HFF-Myc (cell line): Measurements from ENCODE around the gene TEAD1.

ENCODE experiments used
- DNase-seq: peaks from one replicate; pipeline ENCODE4 v3.0.0-alpha.2; 2011; ENCODE audit warnings: low read depth; ENCODE audit errors: extremely low read depth
- H3K4me3 ChIP-seq: replicated peaks from 2 replicates; pipeline ENCODE4 v1.5.1; 2011; ENCODE audit warnings: low read depth, mild to moderate bottlenecking, control low read depth, low read length
- CTCF ChIP-seq: IDR thresholded peaks from 2 replicates; pipeline ENCODE4 v1.5.1; 2012; ENCODE audit warnings: mild to moderate bottlenecking, low read depth, low read length, control low read depth; ENCODE audit errors: missing control alignments

The TEAD1 gene

GRCh38 chr11:12815931-12816494 lies 141.8 kb downstream of the TEAD1 start:
- DNase-seq: no peak
- no peak for TF ChIP-seq CTCF
- no peak overlapping the region for H3K4me3 ChIP-seq

GRCh38 chr11:12817681-12818332 lies 143.6 kb downstream of the TEAD1 start:
- no peak for TF ChIP-seq CTCF
- no peak overlapping the region for H3K4me3 ChIP-seq
- no peak for DNase-seq

- DNase-seq: no peak
- no peak for TF ChIP-seq CTCF
- no peak overlapping the region for H3K4me3 ChIP-seq
Observed at GRCh38 chr11:12818333-12819015, 144.3 kb downstream of the TEAD1 start.

GRCh38 chr11:12822392-12823022 lies 148.3 kb downstream of the TEAD1 start:
- TF ChIP-seq CTCF: no peak
- DNase-seq: no peak
- H3K4me3 ChIP-seq: no peak overlapping the region

GRCh38 chr11:12824281-12825041 lies 150.2 kb downstream of the TEAD1 start:
- no peak for TF ChIP-seq CTCF
- DNase-seq: no peak

GRCh38 chr11:12826441-12826840 lies 152.2 kb downstream of the TEAD1 start:
- no peak overlapping the region for H3K4me3 ChIP-seq
- no peak for TF ChIP-seq CTCF
- DNase-seq: no peak

More at GRCh38 chr11:12824281-12825041, 150.2 kb downstream of the TEAD1 start:
- no peak overlapping the region for H3K4me3 ChIP-seq
